ENCODE results near the gene KLF13.

- TF ChIP-seq EZH2 (optimal IDR thresholded peaks at IDR 0.05; ENCODE audit: low read depth, low read length) (no peak), EZH2phosphoT487 (IDR thresholded peaks at IDR 0.05; ENCODE audit: low read length) (no peak)
- TF ChIP-seq, protein P1, sequence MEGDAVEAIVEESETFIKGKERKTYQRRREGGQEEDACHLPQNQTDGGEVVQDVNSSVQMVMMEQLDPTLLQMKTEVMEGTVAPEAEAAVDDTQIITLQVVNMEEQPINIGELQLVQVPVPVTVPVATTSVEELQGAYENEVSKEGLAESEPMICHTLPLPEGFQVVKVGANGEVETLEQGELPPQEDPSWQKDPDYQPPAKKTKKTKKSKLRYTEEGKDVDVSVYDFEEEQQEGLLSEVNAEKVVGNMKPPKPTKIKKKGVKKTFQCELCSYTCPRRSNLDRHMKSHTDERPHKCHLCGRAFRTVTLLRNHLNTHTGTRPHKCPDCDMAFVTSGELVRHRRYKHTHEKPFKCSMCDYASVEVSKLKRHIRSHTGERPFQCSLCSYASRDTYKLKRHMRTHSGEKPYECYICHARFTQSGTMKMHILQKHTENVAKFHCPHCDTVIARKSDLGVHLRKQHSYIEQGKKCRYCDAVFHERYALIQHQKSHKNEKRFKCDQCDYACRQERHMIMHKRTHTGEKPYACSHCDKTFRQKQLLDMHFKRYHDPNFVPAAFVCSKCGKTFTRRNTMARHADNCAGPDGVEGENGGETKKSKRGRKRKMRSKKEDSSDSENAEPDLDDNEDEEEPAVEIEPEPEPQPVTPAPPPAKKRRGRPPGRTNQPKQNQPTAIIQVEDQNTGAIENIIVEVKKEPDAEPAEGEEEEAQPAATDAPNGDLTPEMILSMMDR (IDR thresholded peaks at IDR 0.05; ENCODE audit: low read length), result no peak
These were observed 21.3 kb upstream of the KLF13 start for GRCh38 chr15:31305375-31305774.
